GM12878 (cell line): Measurements from ENCODE around the gene TIGD7. TPM values are rescaled to one million over a fixed set of nuclear protein-coding genes. Genes with fewer than 3 reads are reported as not detected.

ENCODE experiments used
- ATAC-seq: fragments of 200-7000 bp; cut with Tn5 transposase; 3 replicates; pipeline ENCODE4 v1.9.1; 2020; ENCODE audit warnings: mild to moderate bottlenecking, moderate library complexity
- BruUV-seq: library from RNA; stranded (reverse); fragments of 400-500 nt; replicated peaks from 2 replicates; lab custom pipeline; 2021; lab: Mats Ljungman, UMichigan
- CTCF ChIA-PET: fragments of 300-600 bp; sonication (Branson Sonifier 250); formaldehyde crosslinking; extraction: SDS; loops from one replicate; lab custom pipeline; 2021; ENCODE audit warnings: inconsistent platforms; lab: Yijun Ruan, JAX
- POLR2A ChIA-PET: fragments of 350-600 bp; formaldehyde crosslinking; extraction: SDS; loops from one replicate; lab custom pipeline; 2021; ENCODE audit warnings: inconsistent platforms; lab: Charles Lee
- RAD21 ChIA-PET: fragments of 300-600 bp; sonication (Branson Sonifier 250); formaldehyde crosslinking; loops from one replicate; lab custom pipeline; 2023; ENCODE audit warnings: antibody characterized with exemption; ENCODE audit not compliant: unreplicated experiment; lab: Charles Lee
- SMC1A ChIA-PET: fragments of 300-600 bp; sonication (Branson Sonifier 250); formaldehyde crosslinking; loops from one replicate; lab custom pipeline; 2023; ENCODE audit not compliant: unreplicated experiment, uncharacterized antibody; lab: Charles Lee
- DNase-seq: peaks from one replicate; pipeline ENCODE4 v3.0.0-alpha.2; 2011; ENCODE audit warnings: low read depth, low spot score
- FAIRE-seq: peaks from 3 replicates; lab custom pipeline; 2011; peaks lifted over from hg19 to GRCh38; lab: Jason Lieb, UNC
- H2AFZ ChIP-seq: 2 replicates; pipeline ENCODE4 v1.6.0; 2011; ENCODE audit warnings: low read depth, low read length, control low read depth; ENCODE audit not compliant: control insufficient read depth
- H3K27ac ChIP-seq: 2 replicates; pipeline ENCODE4 v1.5.1; 2011; ENCODE audit warnings: control low read depth; ENCODE audit not compliant: control insufficient read depth, insufficient read depth
- H3K27me3 ChIP-seq, 2 experiments: replicated peaks in 1 of 2; 2 replicates each; pipeline versions ENCODE4 v1.6.0 to v1.6.1; 2011; ENCODE audit warnings: low read length in 1 of 2; ENCODE audit not compliant: control insufficient read depth in 2 of 2, insufficient read depth in 2 of 2
- H3K36me3 ChIP-seq, 2 experiments: 2 replicates each; pipeline ENCODE4 v1.5.1; 2011; ENCODE audit warnings: low read length in 1 of 2; ENCODE audit not compliant: control insufficient read depth in 2 of 2, insufficient read depth in 2 of 2
- H3K4me1 ChIP-seq: 2 replicates; pipeline ENCODE4 v1.6.1; 2011; ENCODE audit warnings: mild to moderate bottlenecking, low read length, moderate library complexity, mixed read lengths; ENCODE audit not compliant: control insufficient read depth, insufficient read depth
- H3K4me2 ChIP-seq: 2 replicates; pipeline ENCODE4 v1.6.0; 2011; ENCODE audit warnings: control low read depth; ENCODE audit not compliant: control insufficient read depth, insufficient read depth
- H3K4me3 ChIP-seq: fragments of 200-600 bp; sonication (generic); 2 replicates; pipeline ENCODE4 v1.5.1; 2016
- H3K79me2 ChIP-seq: 2 replicates; pipeline ENCODE4 v1.6.0; 2011; ENCODE audit warnings: low read length; ENCODE audit not compliant: control insufficient read depth, insufficient read depth
- H3K9ac ChIP-seq: 2 replicates; pipeline ENCODE4 v1.8.0; 2011; ENCODE audit warnings: low read length, control low read depth, mixed read lengths; ENCODE audit not compliant: control insufficient read depth, insufficient read depth
- H3K9me3 ChIP-seq: replicated peaks from 3 replicates; pipeline ENCODE4 v1.5.1; 2011; ENCODE audit warnings: mild to moderate bottlenecking, low read length; ENCODE audit not compliant: control insufficient read depth, insufficient read depth
- H4K20me1 ChIP-seq: 2 replicates; pipeline ENCODE4 v1.6.0; 2011; ENCODE audit not compliant: control insufficient read depth, insufficient read depth
- CBFB ChIP-seq: IDR thresholded peaks from 2 replicates; pipeline ENCODE4 v1.6.1; 2016; ENCODE audit warnings: antibody characterized with exemption, low read depth
- HDGF ChIP-seq: fragments of 450-650 bp; IDR thresholded peaks from 2 replicates; pipeline ENCODE4 v1.6.1; 2016; ENCODE audit warnings: antibody characterized with exemption
- NR2F1 ChIP-seq: fragments of 450-650 bp; conservative IDR thresholded peaks from 2 replicates; pipeline ENCODE4 v1.6.1; 2017; ENCODE audit warnings: mild to moderate bottlenecking
- WGBS: methylation state at CpG from one replicate; pipeline ENCODE4 v1.1.6; 2016; ENCODE audit warnings: low lambda C conversion rate; ENCODE audit not compliant: insufficient replicate concordance, insufficient coverage; ENCODE audit errors: missing lambda C conversion rate; 5-methylcytosine and 5-hydroxymethylcytosine counted together
- in situ Hi-C: fragments of 300-500 bp; cut with MboI; formaldehyde crosslinking; loops from 9 replicates; pipeline ENCODE4 v1.14.3; 2018; ENCODE audit warnings: mixed read lengths
- intact Hi-C: fragments of 100-400 bp; cut with micrococcal nuclease; formaldehyde crosslinking; loops from one replicate; pipeline ENCODE4 v1.14.2; 2022; ENCODE audit not compliant: unreplicated experiment
- polyA plus RNA-seq, 11 experiments: library from polyadenylated mRNA; depleted of rRNA in 4 of 11; unstranded in 6 of 11; stranded (reverse) in 5 of 11; fragments of >200 nt; fragmentation: Nextera tagmentation in 4 of 11; fragmentation: Illumina TruSeq in 1 of 11; extraction: Ambion mirVana in 4 of 11; extraction: Trizol in 1 of 11; gene quantifications; 1 replicate in 1 of 11; 2 replicates in 10 of 11; pipeline versions ENCODE4 v1.2.1 to v1.2.3, GENCODE V29; 2011 to 2016; ENCODE audit warnings: inconsistent platforms in 2 of 11, missing spikeins in 2 of 11, low read depth in 1 of 11
- total RNA-seq, 4 experiments: library from RNA; depleted of rRNA in 3 of 4; stranded (reverse); fragments of >200 nt in 3 of 4; fragmentation: Illumina TruSeq in 1 of 4; extraction: Trizol in 1 of 4; gene quantifications; 2 replicates each; pipeline versions ENCODE4 v1.2.1 to v1.2.3, GENCODE V29; 2013 to 2021

Gene TIGD7
- total and polyA plus RNA-seq, 10 of the 15 experiments (the other 5 are each of a cell fraction or from before 2014, with no cell fraction given), result 0.37 to 3.8 (median 3.0) TPM

DNA sequence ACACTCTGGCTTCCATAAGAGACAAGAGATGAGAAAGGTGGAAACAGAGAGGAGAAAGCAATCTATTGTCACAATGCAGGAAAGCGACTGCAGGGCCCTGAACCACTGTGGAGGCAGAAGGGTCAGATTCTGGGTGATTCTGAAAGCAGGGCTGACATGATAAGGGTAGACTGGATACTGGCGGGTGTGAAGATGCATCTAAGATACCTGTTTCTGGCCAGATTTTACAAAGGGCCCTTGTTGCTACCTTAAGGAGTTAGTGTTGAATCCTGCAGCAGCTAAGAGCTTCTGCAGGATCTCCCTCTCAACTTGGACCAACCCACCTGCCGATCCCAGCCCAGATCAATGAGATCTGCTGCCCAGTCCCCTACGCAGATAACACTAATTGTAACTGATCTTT is 42.7 kb downstream of the TIGD7 start:
- TF ChIP-seq CBFB, result no peak
- TF ChIP-seq, all 136 proteins: peak for 0
- no peak overlapping the region for H2AFZ ChIP-seq
- H3K27me3 ChIP-seq, result no peaks in the 10 kb centered on the region
- no peak for DNase-seq
- H3K4me1 ChIP-seq, result peaks cover 8% of the 10 kb centered on the region; the same call in 1 of the 2 replicates
- intact Hi-C loops, result loop anchor here (5.0 to 10.0 kb wide), 2 partner anchors 108 to 240 kb away; partner anchors contain the start of gene CLUAP1
- POLR2A ChIA-PET, result interaction anchor here (2.2 kb wide), 1 partner anchor 21 kb away, joined by 10 read pairs; the partner anchor contains the start of gene ZNF263
- no peaks in the 10 kb centered on the region for H4K20me1 ChIP-seq
- H3K9me3 ChIP-seq, result peaks cover 3% of the 10 kb centered on the region; the same call in 2 of the 3 replicates
- ATAC-seq, result no peak
- no peaks in the 10 kb centered on the region for H3K79me2 ChIP-seq
- WGBS, result 96% methylated on average over 4 of the region's 4 CpGs
- no peak overlapping the region for H3K4me2 ChIP-seq
- H3K27ac ChIP-seq, result no peak overlapping the region
- RAD21 ChIA-PET, result no interaction called here
- H3K9ac ChIP-seq, result no peak overlapping the region
- SMC1A ChIA-PET, result interaction anchor here (0.7 kb wide), 1 partner anchor 235 kb away, joined by 3 read pairs; no protein-coding TSS in a partner anchor
- H3K36me3 ChIP-seq, result no peaks in the 10 kb centered on the region
- no peak overlapping the region for H3K4me3 ChIP-seq
- no peak for FAIRE-seq
- in situ Hi-C loops, result no loop called here
- CTCF ChIA-PET, result no interaction called here
- BruUV-seq, result no TSS peak

DNA sequence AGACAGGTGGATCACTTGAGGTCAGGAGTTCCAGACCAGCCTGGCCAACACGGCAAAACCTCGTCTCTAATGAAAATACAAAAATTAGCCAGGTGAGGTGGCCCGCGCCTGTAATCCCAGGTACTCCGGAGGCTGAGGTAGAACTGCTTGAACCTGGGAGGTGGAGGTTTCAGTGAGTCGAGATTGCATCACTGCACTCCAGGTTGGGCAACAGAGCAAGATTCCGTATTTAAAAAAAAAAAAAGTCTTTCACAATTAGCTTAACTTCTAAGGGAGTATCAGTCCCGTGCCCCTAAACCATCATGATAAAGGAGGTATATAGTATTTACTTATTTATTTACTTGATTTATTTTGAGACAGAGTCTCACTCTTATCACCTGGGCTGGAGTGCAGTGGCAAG is 45.4 kb downstream of the TIGD7 start:
- ChIA-PET CTCF (no interaction called here), SMC1A (no interaction called here)
- in situ Hi-C loops, result no loop called here

More for the DNA sequence above, 45.4 kb downstream of the TIGD7 start:
- no TSS peak for BruUV-seq
- Histone ChIP-seq H3K27me3 (no peaks in the 10 kb centered on the region), H2AFZ (no peak overlapping the region), H3K4me2 (no peak overlapping the region), H3K4me3 (no peak overlapping the region), H3K36me3 (no peaks in the 10 kb centered on the region), H3K4me1 (peaks cover 6% of the 10 kb centered on the region; the same call in 1 of the 2 replicates), H3K9me3 (no peaks in the 10 kb centered on the region; the same call in 2 of the 3 replicates), H4K20me1 (no peaks in the 10 kb centered on the region), H3K9ac (no peak overlapping the region), H3K79me2 (no peaks in the 10 kb centered on the region), H3K27ac (no peak overlapping the region)
- intact Hi-C loops, result loop anchor here (5.0 to 10.0 kb wide), 2 partner anchors 105 to 242 kb away; partner anchors contain the start of gene CLUAP1
- POLR2A ChIA-PET, result no interaction called here
- TF ChIP-seq HDGF (no peak), NR2F1 (no peak)
- DNase-seq (no peak), FAIRE-seq (no peak), ATAC-seq (no peak)
- RAD21 ChIA-PET, result no interaction called here
- WGBS, result 75% methylated on average over 8 of the region's 8 CpGs
